HFFc6 (cell line): ENCODE results near the gene MAP3K19. TPM values are rescaled to one million over a fixed set of nuclear protein-coding genes. Genes with fewer than 3 reads are reported as not detected.

Source experiments
- DNase-seq: peaks from one replicate; pipeline ENCODE4 v3.0.0-alpha.2; 2018
- H3K27ac Mint-ChIP-seq: 2 replicates; pipeline ENCODE4 v1.8.0; 2020; ENCODE audit warnings: mild to moderate bottlenecking, mixed read lengths
- H3K27me3 Mint-ChIP-seq: 2 replicates; pipeline ENCODE4 v1.8.0; 2021; ENCODE audit warnings: mild to moderate bottlenecking, moderate library complexity, mixed read lengths; ENCODE audit not compliant: insufficient read depth
- H3K36me3 Mint-ChIP-seq: 2 replicates; pipeline ENCODE4 v1.8.0; 2021; ENCODE audit warnings: low read depth, mixed read lengths
- H3K4me1 Mint-ChIP-seq: 2 replicates; pipeline ENCODE4 v1.8.0; 2020; ENCODE audit warnings: low read depth, mixed read lengths
- H3K4me3 Mint-ChIP-seq: 2 replicates; pipeline ENCODE4 v1.8.0; 2020; ENCODE audit warnings: mild to moderate bottlenecking, moderate library complexity, mixed read lengths
- H3K9me3 Mint-ChIP-seq: 2 replicates; pipeline ENCODE4 v1.8.0; 2020; ENCODE audit warnings: mild to moderate bottlenecking, mixed read lengths
- CTCF ChIP-seq: fragments of 200-600 bp; sonication (generic); IDR thresholded peaks from 2 replicates; pipeline ENCODE4 v1.5.0; 2021; ENCODE audit warnings: antibody characterized with exemption, mild to moderate bottlenecking
- total RNA-seq, 6 experiments: library from RNA; stranded (reverse); fragmentation: NEBNext Ultra II Directional; extraction: Animal tissue kit (Norgen Biotek cat#: 25700); gene quantifications; 2 replicates in 1 of 6; 3 replicates in 5 of 6; pipeline ENCODE4 v1.2.3, GENCODE V29; 2021

MAP3K19 gene
- total RNA-seq, 6 experiments from 2014 or later = not detected

- no peak for DNase-seq
- no peaks in the 10 kb centered on the region for H3K27me3 Mint-ChIP-seq
- H3K4me3 Mint-ChIP-seq = no peak overlapping the region
- peaks cover 61% of the 10 kb centered on the region for H3K36me3 Mint-ChIP-seq
- H3K27ac Mint-ChIP-seq = no peak overlapping the region
- peaks cover 76% of the 10 kb centered on the region for H3K4me1 Mint-ChIP-seq
- TF ChIP-seq CTCF = no peak
- H3K9me3 Mint-ChIP-seq = no peaks in the 10 kb centered on the region
These were observed 16.0 kb upstream of the MAP3K19 start for GRCh38 chr2:135063210-135063609.

GRCh38 chr2:135059577-135059976 lies 12.3 kb upstream of the MAP3K19 start:
- no peak overlapping the region for H3K27ac Mint-ChIP-seq
- peaks cover 55% of the 10 kb centered on the region for H3K36me3 Mint-ChIP-seq
- H3K27me3 Mint-ChIP-seq = 0 out of 2 replicates have a peak, but pooled peaks cover 2% of the 10 kb centered on the region
- no peak for DNase-seq
- H3K4me1 Mint-ChIP-seq = peaks cover 75% of the 10 kb centered on the region
- no peak overlapping the region for H3K4me3 Mint-ChIP-seq
- H3K9me3 Mint-ChIP-seq = no peaks in the 10 kb centered on the region
- TF ChIP-seq CTCF = no peak

GRCh38 chr2:135056790-135057189 lies 9.5 kb upstream of the MAP3K19 start:
- TF ChIP-seq CTCF = no peak
- Mint-ChIP-seq H3K9me3 (no peaks in the 10 kb centered on the region), H3K27me3 (peaks cover 2% of the 10 kb centered on the region; the same call in 1 of the 2 replicates), H3K4me3 (peak overlapping the region; percentile 43), H3K36me3 (peaks cover 51% of the 10 kb centered on the region), H3K27ac (peak overlapping the region; percentile 48; the same call in 1 of the 2 replicates), H3K4me1 (peaks cover 66% of the 10 kb centered on the region)
- DNase-seq = no peak

GRCh38 chr2:135055182-135055786 lies 8.0 kb upstream of the MAP3K19 start:
- peaks cover 2% of the 10 kb centered on the region; the same call in 1 of the 2 replicates for H3K27me3 Mint-ChIP-seq
- no peak for TF ChIP-seq CTCF

GRCh38 chr2:135052997-135053474 lies 5.8 kb upstream of the MAP3K19 start:
- no peak for TF ChIP-seq CTCF
- Mint-ChIP-seq H3K36me3 (peaks cover 37% of the 10 kb centered on the region), H3K27ac (peak overlapping the region; percentile 100), H3K27me3 (peaks cover 2% of the 10 kb centered on the region; the same call in 1 of the 2 replicates), H3K4me1 (peaks cover 49% of the 10 kb centered on the region), H3K9me3 (no peaks in the 10 kb centered on the region), H3K4me3 (peak overlapping the region; percentile 99)
- DNase-seq = no peak

More at GRCh38 chr2:135055182-135055786, 8.0 kb upstream of the MAP3K19 start:
- H3K4me3 Mint-ChIP-seq = peak overlapping the region; percentile 99
- peak; percentile 79 for DNase-seq
- H3K4me1 Mint-ChIP-seq = peaks cover 64% of the 10 kb centered on the region
- peaks cover 42% of the 10 kb centered on the region for H3K36me3 Mint-ChIP-seq
- no peaks in the 10 kb centered on the region for H3K9me3 Mint-ChIP-seq
- H3K27ac Mint-ChIP-seq = peak overlapping the region; percentile 69
